Fibroblast of lung (primary cell): ENCODE measurements around the gene ANKH.
"Not testable (repeated sequence)": the region's sequence is repeated elsewhere in the genome, so short reads cannot be mapped to it uniquely, and the experiment has no call there.

Experiments
- EZH2 ChIP-seq: IDR thresholded peaks from 2 replicates; pipeline ENCODE4 v1.5.1; 2012; ENCODE audit warnings: low read length, control low read depth, mild to moderate bottlenecking; ENCODE audit errors: missing control alignments
- TF ChIP-seq, protein P1 (sequence below), 2 donors: IDR thresholded peaks in 1 of 2; conservative IDR thresholded peaks in 1 of 2; 1 replicate in 1 of 2; 2 replicates in 1 of 2; pipeline ENCODE4 v1.5.1; 2011 to 2012; ENCODE audit warnings: low read length in 2 of 2, control low read depth in 1 of 2, inconsistent platforms in 1 of 2, low read depth in 1 of 2, mild to moderate bottlenecking in 1 of 2

DNA sequence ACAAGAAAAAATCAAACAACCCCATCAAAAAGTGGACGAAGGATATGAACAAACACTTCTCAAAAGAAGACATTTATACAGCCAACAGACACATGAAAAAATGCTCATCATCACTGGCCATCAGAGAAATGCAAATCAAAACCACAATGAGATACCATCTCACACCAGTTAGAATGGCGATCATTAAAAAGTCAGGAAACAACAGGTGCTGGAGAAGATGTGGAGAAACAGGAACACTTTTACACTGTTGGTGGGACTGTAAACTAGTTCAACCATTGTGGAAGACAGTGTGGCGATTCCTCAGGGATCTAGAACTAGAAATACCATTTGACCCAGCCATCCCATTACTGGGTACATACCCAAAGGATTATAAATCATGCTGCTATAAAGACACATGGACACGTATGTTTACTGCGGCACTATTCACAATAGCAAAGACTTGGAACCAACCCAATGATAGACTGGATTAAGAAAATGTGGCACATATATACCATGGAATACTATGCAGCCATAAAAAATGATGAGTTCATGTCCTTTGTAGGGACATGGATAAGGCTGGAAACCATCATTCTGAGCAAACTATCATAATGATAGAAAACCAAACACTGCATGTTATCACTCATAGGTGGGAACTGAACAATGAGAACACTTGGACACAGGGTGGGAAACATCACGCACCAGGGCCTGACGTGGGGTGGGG is 34.0 kb downstream of the ANKH start:
- not testable (repeated sequence) for TF ChIP-seq EZH2
- TF ChIP-seq, protein P1, sequence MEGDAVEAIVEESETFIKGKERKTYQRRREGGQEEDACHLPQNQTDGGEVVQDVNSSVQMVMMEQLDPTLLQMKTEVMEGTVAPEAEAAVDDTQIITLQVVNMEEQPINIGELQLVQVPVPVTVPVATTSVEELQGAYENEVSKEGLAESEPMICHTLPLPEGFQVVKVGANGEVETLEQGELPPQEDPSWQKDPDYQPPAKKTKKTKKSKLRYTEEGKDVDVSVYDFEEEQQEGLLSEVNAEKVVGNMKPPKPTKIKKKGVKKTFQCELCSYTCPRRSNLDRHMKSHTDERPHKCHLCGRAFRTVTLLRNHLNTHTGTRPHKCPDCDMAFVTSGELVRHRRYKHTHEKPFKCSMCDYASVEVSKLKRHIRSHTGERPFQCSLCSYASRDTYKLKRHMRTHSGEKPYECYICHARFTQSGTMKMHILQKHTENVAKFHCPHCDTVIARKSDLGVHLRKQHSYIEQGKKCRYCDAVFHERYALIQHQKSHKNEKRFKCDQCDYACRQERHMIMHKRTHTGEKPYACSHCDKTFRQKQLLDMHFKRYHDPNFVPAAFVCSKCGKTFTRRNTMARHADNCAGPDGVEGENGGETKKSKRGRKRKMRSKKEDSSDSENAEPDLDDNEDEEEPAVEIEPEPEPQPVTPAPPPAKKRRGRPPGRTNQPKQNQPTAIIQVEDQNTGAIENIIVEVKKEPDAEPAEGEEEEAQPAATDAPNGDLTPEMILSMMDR (conservative IDR thresholded peaks at IDR 0.05 in 1 of 2, IDR thresholded peaks at IDR 0.05 in 1 of 2; ENCODE audit: low read depth in 1 of 2, low read length in 2 of 2): not testable (repeated sequence)
